Adipose tissue (tissue), 3 donors: ENCODE results near the gene POLR1H. TPM values are rescaled to one million over a fixed set of nuclear protein-coding genes. Genes with fewer than 3 reads are reported as not detected.
"Not testable (repeated sequence)": the region's sequence is repeated elsewhere in the genome, so short reads cannot be mapped to it uniquely, and the experiment has no call there.

Source experiments
- H3K27ac ChIP-seq: one replicate; pipeline ENCODE4 v1.5.1; 2013; ENCODE audit warnings: low read depth, low read length
- WGBS, 3 donors: extraction: QIAGEN DNeasy Blood & Tissue Kit; methylation state at CpG; one replicate each; pipeline ENCODE4 v1.1.7; 2013; 5-methylcytosine and 5-hydroxymethylcytosine counted together
- polyA plus RNA-seq, 3 donors: library from polyadenylated mRNA; stranded (reverse); fragments of 200-250 nt; gene quantifications; one replicate each; pipeline ENCODE4 v1.2.3, GENCODE V29; 2013
- donor health status: healthy with polysubstance abuse.
- donor health status: Bipolar disorder and iron deficiency.
- donor health status: healthy.

POLR1H gene, protein sequence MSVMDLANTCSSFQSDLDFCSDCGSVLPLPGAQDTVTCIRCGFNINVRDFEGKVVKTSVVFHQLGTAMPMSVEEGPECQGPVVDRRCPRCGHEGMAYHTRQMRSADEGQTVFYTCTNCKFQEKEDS
- 10 to 100 TPM; 33.2 to 39.4 (median 33.5) TPM for polyA plus RNA-seq

GRCh38 chr6:30061092-30061857 is at the start of gene POLR1H:
TSS of gene POLR1H (plus strand) at chr6:30061265. CDS start at chr6:30061525, 260 bp downstream.
- H3K27ac ChIP-seq: peak within 1 kb of the TSS; percentile 77
- 0 to 1% (median 0%) methylated on average over 48 of the region's 48 CpGs for WGBS, 3 donors

- 56 to 66% (median 59%) methylated on average over 13 of the region's 13 CpGs for whole genome bisulfite sequencing, 3 donors
These were observed 47.7 kb upstream of the POLR1H start for GRCh38 chr6:30013291-30013922.

DNA sequence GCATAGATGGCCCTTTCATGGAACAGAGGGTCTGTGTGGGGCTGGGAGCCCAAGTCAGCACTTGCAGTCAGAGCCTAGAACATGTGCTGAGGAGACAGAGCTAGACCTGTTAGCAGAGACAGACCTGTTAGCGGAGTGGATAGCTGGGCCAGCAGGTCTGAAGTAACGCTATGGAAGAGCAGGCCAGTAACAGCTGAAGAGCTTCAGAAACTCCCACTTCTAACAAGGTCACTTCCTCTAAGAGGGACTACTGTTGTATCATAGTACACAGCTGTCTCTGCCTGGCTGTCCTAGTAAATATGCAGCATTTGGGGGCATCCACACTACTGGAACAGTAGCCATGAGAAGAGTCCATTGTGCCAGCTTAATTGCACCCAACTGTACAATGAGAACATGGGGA is 41.2 kb upstream of the POLR1H start:
- H3K27ac ChIP-seq: no peak overlapping the region
- 92 to 98% (median 94%) methylated on average over 2 of the region's 2 CpGs for WGBS, 3 donors

More at GRCh38 chr6:30013291-30013922, 47.7 kb upstream of the POLR1H start:
- H3K27ac ChIP-seq: no peak overlapping the region

DNA sequence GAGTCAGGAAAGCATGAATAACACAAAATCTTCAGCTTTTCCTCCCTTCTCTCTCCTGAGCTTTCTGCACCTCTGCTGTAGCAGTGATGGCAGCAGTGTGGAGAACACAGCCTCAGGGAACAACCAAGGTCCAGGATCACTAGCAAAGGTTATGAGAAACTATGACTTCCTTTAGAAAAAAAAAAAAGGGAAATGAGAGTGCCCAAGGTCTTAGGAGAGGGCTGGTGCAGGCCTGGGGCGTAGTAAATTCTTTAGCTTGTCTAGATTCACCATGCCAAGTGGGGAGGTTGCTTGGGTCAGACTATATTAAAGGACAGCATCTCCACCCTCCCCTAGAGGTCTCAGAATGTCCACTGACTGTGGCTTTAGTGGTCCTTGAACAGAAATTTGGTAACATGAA is 40.4 kb upstream of the POLR1H start:
- no peak overlapping the region for H3K27ac ChIP-seq
- 72 to 96% (median 74%) methylated on average over 1 of the region's 1 CpG for WGBS, 3 donors

GRCh38 chr6:30022189-30022588 is 38.9 kb upstream of the POLR1H start:
- no peak overlapping the region for H3K27ac ChIP-seq
- 94 to 96% (median 95%) methylated on average over 3 of the region's 3 CpGs for WGBS, 3 donors

DNA sequence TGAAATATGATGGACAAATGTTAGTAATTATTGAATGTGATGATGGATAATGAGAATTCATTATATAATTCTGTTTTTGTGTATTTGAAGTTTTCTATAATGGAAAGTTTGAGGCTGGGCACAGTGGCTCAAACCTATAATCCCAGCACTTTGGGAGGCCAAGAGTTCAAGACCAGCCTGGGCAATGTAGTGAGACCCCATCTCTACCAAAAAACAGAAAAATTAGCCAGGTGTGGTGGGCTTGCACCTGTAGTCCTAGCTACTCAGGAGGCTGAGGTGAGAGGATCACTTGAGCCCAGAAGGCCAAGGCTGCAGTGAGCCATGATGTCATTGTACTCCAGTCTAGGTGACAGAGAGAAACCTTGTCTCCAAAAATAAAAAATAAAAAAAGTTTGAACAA is 38.4 kb upstream of the POLR1H start:
- H3K27ac ChIP-seq: not testable (repeated sequence)

DNA sequence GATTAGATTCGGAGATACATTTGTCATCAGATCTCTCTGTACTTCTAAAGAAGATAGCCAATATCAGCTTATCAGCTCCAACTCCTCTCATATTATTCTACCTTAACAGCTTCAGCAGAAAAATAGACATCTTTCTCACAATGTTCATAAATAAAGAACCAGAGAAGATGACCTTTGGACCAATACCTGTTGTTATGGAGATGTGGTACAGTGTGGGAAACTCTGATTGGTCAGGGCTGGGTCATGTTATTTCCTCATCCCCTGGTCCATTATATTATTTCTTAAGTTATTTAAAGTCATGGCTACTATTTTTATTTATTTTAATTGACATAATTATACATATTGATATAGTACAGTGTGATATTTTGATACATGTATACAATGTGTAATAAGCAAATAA is 35.9 kb upstream of the POLR1H start:
- no peak overlapping the region for H3K27ac ChIP-seq
- 42 to 97% (median 44%) methylated on average over 1 of the region's 1 CpG for WGBS, 3 donors

- 61 to 82% (median 78%) methylated on average over 1 of the region's 1 CpG for WGBS, 3 donors
These were observed 31.5 kb upstream of the POLR1H start for GRCh38 chr6:30029588-30029987.

DNA sequence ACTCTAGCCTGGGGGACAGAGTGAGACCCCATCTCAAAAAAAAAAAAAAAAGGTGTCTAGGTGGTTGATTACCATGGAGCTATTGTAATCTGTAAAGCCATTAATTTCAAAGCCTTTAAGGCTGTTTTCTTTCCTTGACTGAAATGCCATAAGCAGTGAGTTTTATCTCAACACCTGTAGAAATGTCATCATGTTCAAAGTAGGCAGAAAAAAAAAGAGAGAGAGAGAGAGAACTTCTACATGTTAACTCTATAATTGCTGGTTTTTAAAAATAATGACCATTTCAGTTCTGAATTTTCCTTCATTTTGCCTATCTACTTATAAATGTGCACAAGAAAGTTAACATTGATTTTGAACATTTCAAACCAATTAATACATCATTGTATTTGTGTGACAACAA is 29.7 kb upstream of the POLR1H start:
- H3K27ac ChIP-seq: no peak overlapping the region

More at GRCh38 chr6:30029588-30029987, 31.5 kb upstream of the POLR1H start:
- no peak overlapping the region for H3K27ac ChIP-seq

DNA sequence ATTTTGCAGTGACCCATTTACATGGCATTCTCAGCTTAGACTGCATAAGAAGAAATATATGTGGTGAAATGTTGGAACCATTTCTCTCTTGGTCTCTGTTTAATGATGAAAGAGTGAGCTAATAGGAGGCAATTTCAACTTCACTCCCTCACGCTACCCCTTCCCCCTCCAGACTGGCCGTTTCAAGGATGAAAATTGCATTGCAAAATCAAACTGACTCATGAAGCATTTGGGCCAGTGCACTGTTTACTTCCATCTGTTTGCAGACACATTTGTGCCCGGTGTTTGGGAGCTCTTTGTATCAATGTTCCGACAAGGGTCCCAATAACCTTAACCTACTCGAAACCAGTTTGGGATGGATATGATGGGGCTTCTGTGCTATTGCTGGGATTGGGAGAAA is 27.6 kb upstream of the POLR1H start:
- H3K27ac ChIP-seq: not testable (repeated sequence)
- 60 to 72% (median 64%) methylated on average over 5 of the region's 5 CpGs for WGBS, 3 donors

DNA sequence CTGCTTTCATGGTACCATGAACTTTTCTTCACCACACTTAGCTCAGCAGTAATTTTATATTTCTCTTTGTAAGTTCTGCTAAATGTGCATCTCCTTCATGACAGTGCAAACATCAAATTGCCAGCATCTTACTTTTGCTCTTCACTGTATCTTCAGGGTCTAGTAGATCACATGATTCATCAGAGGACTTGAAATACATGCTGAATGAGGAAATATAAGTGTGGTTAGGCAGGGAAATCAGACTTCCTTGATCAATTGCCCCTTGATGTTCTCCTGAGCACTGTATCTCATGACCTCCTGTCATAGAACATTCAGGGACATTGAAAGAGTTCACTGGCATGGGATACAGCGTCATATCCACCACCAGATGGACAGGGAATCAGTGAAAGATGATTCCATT is 25.3 kb upstream of the POLR1H start:
- no peak overlapping the region for H3K27ac ChIP-seq
- WGBS, 3 donors: 81 to 100% (median 94%) methylated on average over 1 of the region's 1 CpG

DNA sequence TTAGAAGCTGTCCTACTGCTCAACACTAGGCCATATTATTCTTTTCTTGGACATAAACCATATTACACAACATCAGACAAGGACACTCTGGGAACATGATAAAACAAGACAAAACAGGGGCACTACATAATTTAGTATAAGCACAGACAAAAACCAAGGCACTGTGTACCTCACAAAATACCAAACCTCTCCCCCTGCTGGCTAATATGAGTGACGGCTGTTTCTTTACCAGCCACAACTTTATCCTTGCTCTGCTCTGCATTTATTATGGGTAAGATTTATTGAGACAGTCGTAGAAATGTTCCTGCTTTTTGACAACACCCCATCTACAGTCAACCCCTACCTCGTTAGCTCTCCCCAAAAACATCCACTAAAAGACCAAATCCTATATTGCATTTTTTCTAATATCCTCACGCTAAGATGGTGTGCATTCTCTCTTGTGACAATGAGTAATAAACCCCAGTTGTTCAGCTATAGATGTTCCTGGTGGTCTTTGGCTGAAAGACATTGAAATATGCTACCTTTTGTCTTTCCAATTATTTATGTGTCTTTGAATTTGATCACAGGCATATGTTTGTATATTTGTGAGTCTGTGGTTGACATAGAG is 23.8 kb upstream of the POLR1H start:
- 54 to 73% (median 68%) methylated on average over 4 of the region's 4 CpGs for WGBS, 3 donors

GRCh38 chr6:30041221-30041620 is 19.8 kb upstream of the POLR1H start:
- no peak overlapping the region for H3K27ac ChIP-seq
- WGBS, 3 donors: 88 to 93% (median 92%) methylated on average over 6 of the region's 6 CpGs

More for the DNA sequence above, 23.8 kb upstream of the POLR1H start:
- H3K27ac ChIP-seq: no peak overlapping the region

GRCh38 chr6:30041821-30042220 is 19.2 kb upstream of the POLR1H start:
- WGBS, 3 donors: 67 to 73% (median 67%) methylated on average over 4 of the region's 4 CpGs
- H3K27ac ChIP-seq: no peak overlapping the region

GRCh38 chr6:30042476-30042875 is 18.6 kb upstream of the POLR1H start:
- 94 to 97% (median 96%) methylated on average over 1 of the region's 1 CpG for WGBS, 3 donors
- H3K27ac ChIP-seq: no peak overlapping the region

GRCh38 chr6:30042914-30043313 is 18.2 kb upstream of the POLR1H start:
- 32 to 58% (median 48%) methylated on average over 1 of the region's 1 CpG for WGBS, 3 donors
- H3K27ac ChIP-seq: no peak overlapping the region

DNA sequence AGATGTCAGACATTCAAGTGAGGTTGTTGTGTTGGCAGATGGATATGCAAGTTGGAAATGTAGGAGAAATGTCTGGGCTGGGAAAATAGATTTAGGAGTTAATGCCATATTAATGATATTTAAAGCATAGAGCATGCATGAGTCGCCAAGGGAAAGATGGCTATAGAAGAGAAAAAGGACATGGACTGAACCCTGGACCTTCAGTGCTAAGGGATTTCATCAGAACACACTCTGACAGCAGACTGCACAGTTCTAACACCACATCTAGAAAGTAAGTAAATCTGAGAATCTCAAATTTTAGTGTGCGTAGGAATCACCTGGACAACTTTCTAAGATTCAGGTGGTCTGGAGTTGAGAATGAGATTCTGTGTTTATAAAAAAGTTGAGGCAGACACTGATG is 17.3 kb upstream of the POLR1H start:
- 96 to 100% (median 96%) methylated on average over 2 of the region's 2 CpGs for WGBS, 3 donors
- no peak overlapping the region for H3K27ac ChIP-seq

DNA sequence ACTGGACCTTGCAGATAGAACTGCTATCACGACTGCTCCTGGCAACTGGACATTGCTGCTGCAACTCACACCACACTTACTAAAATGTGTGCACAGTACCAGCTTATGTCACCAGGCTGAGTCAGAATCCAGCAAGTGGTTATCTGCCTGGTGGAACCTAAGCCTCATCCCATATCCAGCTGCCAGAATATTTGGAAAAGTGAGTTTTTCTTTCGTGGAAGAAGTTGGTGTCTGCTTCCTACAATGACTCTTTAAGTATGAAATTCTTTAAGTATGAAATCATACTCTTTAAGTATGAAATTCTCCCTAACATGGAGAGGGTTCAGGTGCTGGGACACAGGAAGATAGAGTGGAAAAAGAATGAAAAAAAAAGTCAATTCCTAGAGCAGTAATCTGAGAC is 16.4 kb upstream of the POLR1H start:
- H3K27ac ChIP-seq: no peak overlapping the region
- 69 to 82% (median 80%) methylated on average over 2 of the region's 2 CpGs for WGBS, 3 donors

DNA sequence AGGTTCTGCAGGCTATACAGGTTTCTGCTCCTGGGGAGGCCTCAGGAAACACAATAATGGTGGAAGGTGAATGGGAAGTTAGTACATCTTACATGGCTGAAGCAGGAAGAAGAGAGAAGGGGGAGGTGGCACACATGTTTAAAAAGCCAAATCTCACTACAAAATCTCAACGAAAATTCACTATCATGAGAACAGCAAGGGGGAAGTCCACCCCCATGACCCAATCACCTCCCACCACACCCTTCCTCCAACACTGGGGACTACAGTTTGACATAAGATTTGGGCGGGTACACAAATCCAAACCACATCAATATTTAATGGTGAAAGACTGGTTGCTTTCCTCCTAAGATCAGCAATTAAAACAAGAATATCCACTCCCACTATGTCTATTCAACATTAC is 13.8 kb upstream of the POLR1H start:
- H3K27ac ChIP-seq: no peak overlapping the region
- 55 to 75% (median 69%) methylated on average over 2 of the region's 2 CpGs for WGBS, 3 donors
